Left ventricle myocardium inferior (tissue), 1 donor: ENCODE results near the gene METTL6. TPM values are rescaled to one million over a fixed set of nuclear protein-coding genes. Genes with fewer than 3 reads are reported as not detected.
"Not testable (repeated sequence)": the region's sequence is repeated elsewhere in the genome, so short reads cannot be mapped to it uniquely, and the experiment has no call there.

Experiments
- DNase-seq: peaks from one replicate; pipeline ENCODE4 v3.0.0-alpha.2; 2020
- H3K27ac ChIP-seq: fragments of 200-600 bp; replicated peaks from 2 replicates; pipeline ENCODE4 v1.8.0; 2021
- H3K27me3 ChIP-seq: fragments of 200-600 bp; 2 replicates; pipeline ENCODE4 v1.8.0; 2021; ENCODE audit warnings: low read depth
- H3K36me3 ChIP-seq: fragments of 200-600 bp; 2 replicates; pipeline ENCODE4 v1.8.0; 2021
- H3K4me1 ChIP-seq: fragments of 200-600 bp; 2 replicates; pipeline ENCODE4 v1.8.0; 2021
- H3K4me3 ChIP-seq: fragments of 200-600 bp; 2 replicates; pipeline ENCODE4 v1.8.0; 2021; ENCODE audit warnings: mild to moderate bottlenecking, moderate library complexity
- H3K9me3 ChIP-seq: fragments of 200-600 bp; replicated peaks from 2 replicates; pipeline ENCODE4 v1.8.0; 2021
- CTCF ChIP-seq: fragments of 200-600 bp; IDR thresholded peaks from 2 replicates; pipeline ENCODE4 v1.8.0; 2021; ENCODE audit warnings: antibody characterized with exemption, mild to moderate bottlenecking, borderline replicate concordance
- intact Hi-C: fragments of 100-400 bp; cut with micrococcal nuclease; formaldehyde crosslinking; loops from one replicate; pipeline ENCODE4 v1.11.0; 2022
- total RNA-seq: library from RNA; stranded (reverse); fragmentation: NEBNext Ultra II Directional; extraction: Animal tissue kit (Norgen Biotek cat#: 25700); gene quantifications from one replicate; pipeline ENCODE4 v1.2.1, GENCODE V29; 2021
- donor health status: DM: no; HTN: yes; CAD: no; lungs with severe emphysema.

Gene METTL6
- total RNA-seq, 1 donor from 2014 or later = 11.3 TPM

GRCh38 chr3:15429080-15429479 is 1.7 kb upstream of the METTL6 start:
- Histone ChIP-seq H3K27me3 (no peaks in the 10 kb centered on the region), H3K9me3 (no peaks in the 10 kb centered on the region), H3K27ac (no peak overlapping the region), H3K4me1 (peaks cover 93% of the 10 kb centered on the region), H3K36me3 (peaks cover 34% of the 10 kb centered on the region), H3K4me3 (peak overlapping the region; percentile 96)
- no peak for TF ChIP-seq CTCF
- DNase-seq = no peak
- intact Hi-C loops = loop anchor here (10.0 kb wide), 1 partner anchor 126 kb away; no protein-coding TSS in a partner anchor

GRCh38 chr3:15428539-15428938 is 1.2 kb upstream of the METTL6 start:
- peaks cover 88% of the 10 kb centered on the region for H3K4me1 ChIP-seq
- no peak for TF ChIP-seq CTCF
- peaks cover 34% of the 10 kb centered on the region for H3K36me3 ChIP-seq
- intact Hi-C loops = loop anchor here (10.0 kb wide), 1 partner anchor 126 kb away; no protein-coding TSS in a partner anchor
- no peaks in the 10 kb centered on the region for H3K9me3 ChIP-seq
- peak overlapping the region; percentile 96 for H3K4me3 ChIP-seq
- H3K27ac ChIP-seq = no peak overlapping the region
- H3K27me3 ChIP-seq = no peaks in the 10 kb centered on the region
- DNase-seq = no peak

GRCh38 chr3:15427981-15428380 is 637 bp upstream of the METTL6 start:
- Histone ChIP-seq H3K27me3 (no peaks in the 10 kb centered on the region), H3K4me3 (peak overlapping the region; percentile 96), H3K4me1 (peaks cover 82% of the 10 kb centered on the region), H3K9me3 (no peaks in the 10 kb centered on the region), H3K27ac (peak overlapping the region; percentile 84), H3K36me3 (peaks cover 34% of the 10 kb centered on the region)
- DNase-seq = no peak
- intact Hi-C loops = loop anchor here (10.0 kb wide), 1 partner anchor 127 kb away; no protein-coding TSS in a partner anchor
- no peak for TF ChIP-seq CTCF

GRCh38 chr3:15426579-15427118 is 695 bp downstream of the METTL6 start:
- DNase-seq = no peak
- no peak for TF ChIP-seq CTCF
- intact Hi-C loops = loop anchor here (10.0 kb wide), 1 partner anchor 128 kb away; no protein-coding TSS in a partner anchor
- no peaks in the 10 kb centered on the region for H3K9me3 ChIP-seq
- H3K36me3 ChIP-seq = peaks cover 31% of the 10 kb centered on the region
- H3K4me1 ChIP-seq = peaks cover 69% of the 10 kb centered on the region
- peak overlapping the region; percentile 96 for H3K4me3 ChIP-seq
- H3K27me3 ChIP-seq = no peaks in the 10 kb centered on the region
- H3K27ac ChIP-seq = peak overlapping the region; percentile 84

- TF ChIP-seq CTCF = no peak
- Histone ChIP-seq H3K27me3 (no peaks in the 10 kb centered on the region), H3K9me3 (no peaks in the 10 kb centered on the region), H3K4me3 (no peak overlapping the region), H3K27ac (no peak overlapping the region), H3K36me3 (peaks cover 57% of the 10 kb centered on the region), H3K4me1 (peaks cover 11% of the 10 kb centered on the region)
- no peak for DNase-seq
- intact Hi-C loops = loop anchor here (10.0 kb wide), 1 partner anchor 134 kb away; no protein-coding TSS in a partner anchor
Observed at GRCh38 chr3:15420871-15421270, 6.5 kb downstream of the METTL6 start.

GRCh38 chr3:15410966-15411365 is 16.4 kb downstream of the METTL6 start:
- H3K27me3 ChIP-seq, DNase-seq, H3K4me1 ChIP-seq, H3K4me3 ChIP-seq, intact Hi-C loops, H3K9me3 ChIP-seq, H3K27ac ChIP-seq: not testable (repeated sequence)
- peaks cover 61% of the 10 kb centered on the region for H3K36me3 ChIP-seq
